Astrocyte (in vitro differentiated cells and primary cell): Measurements from ENCODE around the gene NDUFA6.

Experiments
- CTCF ChIP-seq: IDR thresholded peaks from 2 replicates; pipeline ENCODE4 v1.5.1; 2011; ENCODE audit warnings: low read depth, mild to moderate bottlenecking, inconsistent platforms, low read length, moderate library complexity; ENCODE audit not compliant: insufficient read depth
- EZH2 ChIP-seq: IDR thresholded peaks from 2 replicates; pipeline ENCODE4 v1.6.1; 2012; ENCODE audit warnings: mild to moderate bottlenecking, low read length, inconsistent platforms; ENCODE audit not compliant: insufficient read depth

- TF ChIP-seq CTCF (no peak), EZH2 (no peak)
These were observed 16.9 kb downstream of the NDUFA6 start for GRCh38 chr22:42073621-42074041.
